ENCODE data around the gene ZFYVE28.

The ZFYVE28 gene

DNA sequence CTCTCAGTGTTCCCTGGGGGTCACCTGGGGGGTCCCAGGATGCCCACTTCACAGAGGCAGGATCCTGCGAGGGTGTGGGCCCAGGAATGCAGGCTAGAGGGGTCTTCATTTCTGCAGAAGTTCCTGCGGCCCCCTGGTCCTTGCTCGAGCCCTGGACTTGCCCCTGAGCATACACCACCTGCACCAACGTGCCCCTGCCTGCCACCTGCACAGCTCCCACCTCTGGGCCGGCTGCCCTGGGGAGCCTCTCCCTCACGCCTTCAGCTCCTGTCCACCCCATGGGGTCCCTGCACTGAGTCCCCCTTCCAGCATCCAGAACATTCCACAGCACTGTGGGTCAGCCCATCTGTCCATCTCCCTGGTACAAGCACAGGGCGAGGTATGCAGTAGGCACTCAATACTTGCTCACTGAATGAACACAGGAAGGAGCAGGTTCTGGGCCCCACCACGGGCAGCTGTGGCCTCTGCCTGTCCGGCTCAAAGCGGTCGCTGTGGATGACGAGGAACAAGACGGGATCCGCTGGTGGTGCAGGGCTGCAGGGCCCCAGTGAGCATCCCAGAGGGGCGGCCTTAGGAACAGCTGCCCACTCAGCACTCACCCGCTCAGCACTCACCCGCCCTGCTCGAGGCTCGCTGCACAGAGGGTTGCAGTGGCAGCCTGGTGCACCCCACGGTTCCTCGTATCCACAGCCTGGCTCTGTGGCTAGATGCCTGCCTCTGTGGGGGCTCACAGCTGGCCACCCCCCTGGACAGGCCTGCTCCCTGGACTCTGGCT is 86.1 kb downstream of the ZFYVE28 start:
- CTCF ChIA-PET, result interaction anchor here (0.9 kb wide), 1 partner anchor 30 kb away, joined by 3 read pairs; no protein-coding TSS in a partner anchor
- WGBS (ENCODE audit: insufficient coverage), result 94% methylated on average over 21 of the region's 21 CpGs
- POLR2A ChIA-PET, result interaction anchor here (0.6 to 2.5 kb wide), 3 partner anchors 47 to 180 kb away, joined by 3 to 11 read pairs (median 3); no protein-coding TSS in a partner anchor

DNA sequence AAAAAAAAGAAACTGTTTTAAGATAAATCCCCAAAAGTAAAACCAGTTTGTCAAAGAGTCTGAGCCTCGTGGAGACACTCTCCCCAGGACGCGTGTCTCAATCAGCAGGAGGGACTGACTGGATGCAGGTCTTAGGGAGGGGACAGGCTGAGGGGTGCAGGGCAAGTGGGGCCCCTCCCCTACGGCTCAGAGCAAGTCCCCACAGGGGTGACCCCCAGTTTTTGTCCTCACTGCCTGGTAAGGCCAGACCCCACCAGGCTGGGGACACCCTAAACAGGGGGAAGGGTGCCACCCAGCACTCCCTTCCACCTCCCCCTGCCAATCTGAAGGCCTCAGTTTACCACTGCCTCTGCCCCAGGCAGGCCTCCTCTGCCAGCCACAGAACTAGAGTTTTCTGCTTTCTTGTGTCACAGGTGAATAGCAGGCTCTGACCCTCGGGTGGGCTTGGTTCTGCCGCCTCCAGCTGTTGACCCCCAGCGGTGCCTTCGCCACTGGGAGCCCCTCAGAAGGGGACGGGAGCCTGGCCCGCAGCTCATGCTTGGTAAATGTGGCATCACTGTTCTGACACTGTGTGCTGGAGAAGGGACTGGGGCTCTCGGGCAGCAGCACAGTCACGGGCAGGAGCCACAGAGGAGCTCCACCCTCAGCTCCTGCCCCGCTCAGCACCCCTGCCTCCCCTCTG is 86.8 kb downstream of the ZFYVE28 start:
- H3K27ac ChIP-seq (ENCODE audit: insufficient read depth in 1 of 2, low read depth in 1 of 2, low read length in 2 of 2, poor library complexity in 1 of 2, severe bottlenecking in 2 of 2), result no peak overlapping the region
- 97% methylated on average over 12 of the region's 13 CpGs for WGBS (ENCODE audit: insufficient coverage)
- CTCF ChIA-PET, result interaction anchor here (0.9 kb wide), 1 partner anchor 29 kb away, joined by 3 read pairs; no protein-coding TSS in a partner anchor

More for the DNA sequence above, 86.1 kb downstream of the ZFYVE28 start:
- H3K27me3 ChIP-seq (replicated peaks in 2 of 5; ENCODE audit: control insufficient read depth in 4 of 5, insufficient read depth in 5 of 5, low read length in 4 of 5), result no peaks in the 10 kb centered on the region
- peaks cover 0 to 34% (median 16%) of the 10 kb centered on the region in 4 experiments for H3K4me1 ChIP-seq (ENCODE audit: control extremely low read depth in 1 of 4, control insufficient read depth in 4 of 4, insufficient read depth in 4 of 4, low read length in 3 of 4)
- no peak overlapping the region for H3K4me3 ChIP-seq (ENCODE audit: control insufficient read depth in 1 of 7, extremely low read depth in 1 of 7, insufficient read depth in 4 of 7, low read depth in 2 of 7, low read length in 6 of 7)
- no peak for DNase-seq
- peaks cover 0 to 13% (median under 1%) of the 10 kb centered on the region in 5 experiments for H3K9me3 ChIP-seq (ENCODE audit: control extremely low read depth in 1 of 5, control insufficient read depth in 4 of 5, insufficient read depth in 2 of 5, low read depth in 1 of 5, low read length in 4 of 5)
- H3K27ac ChIP-seq (ENCODE audit: insufficient read depth in 1 of 2, low read depth in 1 of 2, low read length in 2 of 2, poor library complexity in 1 of 2, severe bottlenecking in 2 of 2), result no peak overlapping the region
- H3K36me3 ChIP-seq (ENCODE audit: control insufficient read depth in 4 of 4, insufficient read depth in 4 of 4, low read length in 3 of 4), result no peaks in the 10 kb centered on the region

DNA sequence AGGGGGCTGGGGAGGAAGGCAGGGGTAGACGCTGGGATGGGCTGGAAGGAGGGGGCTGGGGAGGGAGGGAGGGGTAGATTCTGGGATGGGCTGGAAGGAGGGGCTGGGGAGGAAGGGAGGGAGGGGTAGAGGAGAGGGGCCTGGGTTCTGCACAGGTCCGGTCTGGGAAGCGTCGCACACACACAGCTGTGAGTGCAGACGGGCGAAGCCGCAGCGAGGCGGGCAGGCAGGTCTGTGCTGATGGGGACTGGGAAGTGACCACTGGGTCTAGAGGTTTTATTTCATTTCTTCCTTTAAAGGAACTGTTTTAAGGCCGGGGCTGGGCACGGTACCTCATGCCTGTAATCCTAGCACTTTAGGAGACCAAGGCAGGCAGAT is 87.4 kb downstream of the ZFYVE28 start:
- no peak overlapping the region for H3K4me3 ChIP-seq (ENCODE audit: control insufficient read depth in 1 of 7, extremely low read depth in 1 of 7, insufficient read depth in 4 of 7, low read depth in 2 of 7, low read length in 6 of 7)
- H3K36me3 ChIP-seq (ENCODE audit: control insufficient read depth in 4 of 4, insufficient read depth in 4 of 4, low read length in 3 of 4), result no peaks in the 10 kb centered on the region
- H3K9me3 ChIP-seq (ENCODE audit: control extremely low read depth in 1 of 5, control insufficient read depth in 4 of 5, insufficient read depth in 2 of 5, low read depth in 1 of 5, low read length in 4 of 5), result peaks cover 0 to 15% (median 3%) of the 10 kb centered on the region in 5 experiments
- ChIA-PET CTCF (no interaction called here), POLR2A (no interaction called here)
- H3K27ac ChIP-seq (ENCODE audit: insufficient read depth in 1 of 2, low read depth in 1 of 2, low read length in 2 of 2, poor library complexity in 1 of 2, severe bottlenecking in 2 of 2), result no peak overlapping the region
- no peak for DNase-seq
- H3K27me3 ChIP-seq (replicated peaks in 2 of 5; ENCODE audit: control insufficient read depth in 4 of 5, insufficient read depth in 5 of 5, low read length in 4 of 5), result no peaks in the 10 kb centered on the region
- 100% methylated on average over 8 of the region's 11 CpGs for WGBS (ENCODE audit: insufficient coverage)
- H3K4me1 ChIP-seq (ENCODE audit: control extremely low read depth in 1 of 4, control insufficient read depth in 4 of 4, insufficient read depth in 4 of 4, low read length in 3 of 4), result peaks cover 0 to 32% (median 16%) of the 10 kb centered on the region in 4 experiments

More for the DNA sequence above, 86.8 kb downstream of the ZFYVE28 start:
- H3K27me3 ChIP-seq (replicated peaks in 2 of 5; ENCODE audit: control insufficient read depth in 4 of 5, insufficient read depth in 5 of 5, low read length in 4 of 5), result no peaks in the 10 kb centered on the region
- DNase-seq, result no peak
- peaks cover 0 to 34% (median 16%) of the 10 kb centered on the region in 4 experiments for H3K4me1 ChIP-seq (ENCODE audit: control extremely low read depth in 1 of 4, control insufficient read depth in 4 of 4, insufficient read depth in 4 of 4, low read length in 3 of 4)
- H3K36me3 ChIP-seq (ENCODE audit: control insufficient read depth in 4 of 4, insufficient read depth in 4 of 4, low read length in 3 of 4), result no peaks in the 10 kb centered on the region
- POLR2A ChIA-PET, result interaction anchor here (1.0 to 2.5 kb wide), 2 partner anchors 46 to 50 kb away, joined by 3 to 11 read pairs; no protein-coding TSS in a partner anchor
- no peak overlapping the region for H3K4me3 ChIP-seq (ENCODE audit: control insufficient read depth in 1 of 7, extremely low read depth in 1 of 7, insufficient read depth in 4 of 7, low read depth in 2 of 7, low read length in 6 of 7)
- peaks cover 0 to 15% (median 3%) of the 10 kb centered on the region in 5 experiments for H3K9me3 ChIP-seq (ENCODE audit: control extremely low read depth in 1 of 5, control insufficient read depth in 4 of 5, insufficient read depth in 2 of 5, low read depth in 1 of 5, low read length in 4 of 5)

DNA sequence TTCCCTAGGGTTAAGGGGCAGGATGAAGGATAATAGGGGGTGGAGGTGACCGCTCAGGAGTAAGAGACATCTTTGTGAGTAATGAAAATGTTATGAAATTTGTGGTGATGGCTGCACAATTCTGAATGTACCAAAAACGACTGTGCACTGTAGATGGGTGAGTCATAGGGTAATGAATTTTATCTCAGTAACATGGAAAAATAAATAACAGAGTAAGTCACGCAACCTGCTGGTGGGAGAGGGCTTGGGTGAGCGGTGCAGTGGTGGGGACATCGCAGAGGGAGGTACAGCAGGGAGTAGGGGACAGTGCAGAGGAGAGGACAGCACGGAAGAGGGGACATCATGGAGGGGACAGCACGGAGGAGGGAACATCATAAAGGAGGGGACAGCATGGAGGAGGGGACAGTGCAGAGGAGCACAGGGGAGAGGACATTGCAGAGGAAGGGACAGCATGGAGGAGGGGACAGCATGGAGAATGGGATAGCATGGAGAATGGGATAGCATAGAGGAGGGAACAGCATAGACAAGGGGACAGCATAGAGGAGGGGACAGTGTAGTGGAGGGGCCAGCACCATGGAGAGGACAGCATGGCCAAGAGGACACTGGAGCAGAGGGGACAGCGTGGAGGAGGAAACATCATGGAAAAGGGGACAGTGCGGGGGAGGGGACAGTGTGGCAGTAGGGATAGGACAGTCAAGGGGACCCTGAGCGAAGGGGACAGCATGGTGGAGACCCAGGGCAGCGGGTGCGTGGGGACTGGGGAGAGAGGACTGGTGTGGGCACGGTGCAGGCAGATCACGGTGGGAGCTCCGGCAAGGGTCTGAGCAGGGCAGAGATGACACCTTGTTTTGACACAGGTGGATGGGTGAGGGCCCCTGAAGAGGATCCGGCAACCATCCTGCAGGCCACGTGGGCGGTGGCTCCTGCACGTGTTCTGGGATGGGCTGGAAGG is 88.1 kb downstream of the ZFYVE28 start:
- CTCF ChIA-PET, result no interaction called here
- peaks cover 0 to 15% (median 5%) of the 10 kb centered on the region in 5 experiments for H3K9me3 ChIP-seq (ENCODE audit: control extremely low read depth in 1 of 5, control insufficient read depth in 4 of 5, insufficient read depth in 2 of 5, low read depth in 1 of 5, low read length in 4 of 5)
- H3K27me3 ChIP-seq (replicated peaks in 2 of 5; ENCODE audit: control insufficient read depth in 4 of 5, insufficient read depth in 5 of 5, low read length in 4 of 5), result no peaks in the 10 kb centered on the region
- DNase-seq, result peak in 2 of 3 donors; percentile 27 to 32
- POLR2A ChIA-PET, result no interaction called here
- no peak overlapping the region for H3K27ac ChIP-seq (ENCODE audit: insufficient read depth in 1 of 2, low read depth in 1 of 2, low read length in 2 of 2, poor library complexity in 1 of 2, severe bottlenecking in 2 of 2)
- H3K4me3 ChIP-seq (ENCODE audit: control insufficient read depth in 1 of 7, extremely low read depth in 1 of 7, insufficient read depth in 4 of 7, low read depth in 2 of 7, low read length in 6 of 7), result no peak overlapping the region
- WGBS (ENCODE audit: insufficient coverage), result 94% methylated on average over 18 of the region's 19 CpGs
- H3K4me1 ChIP-seq (ENCODE audit: control extremely low read depth in 1 of 4, control insufficient read depth in 4 of 4, insufficient read depth in 4 of 4, low read length in 3 of 4), result peaks cover 0 to 25% (median 13%) of the 10 kb centered on the region in 4 experiments
- H3K36me3 ChIP-seq (ENCODE audit: control insufficient read depth in 4 of 4, insufficient read depth in 4 of 4, low read length in 3 of 4), result no peaks in the 10 kb centered on the region

DNA sequence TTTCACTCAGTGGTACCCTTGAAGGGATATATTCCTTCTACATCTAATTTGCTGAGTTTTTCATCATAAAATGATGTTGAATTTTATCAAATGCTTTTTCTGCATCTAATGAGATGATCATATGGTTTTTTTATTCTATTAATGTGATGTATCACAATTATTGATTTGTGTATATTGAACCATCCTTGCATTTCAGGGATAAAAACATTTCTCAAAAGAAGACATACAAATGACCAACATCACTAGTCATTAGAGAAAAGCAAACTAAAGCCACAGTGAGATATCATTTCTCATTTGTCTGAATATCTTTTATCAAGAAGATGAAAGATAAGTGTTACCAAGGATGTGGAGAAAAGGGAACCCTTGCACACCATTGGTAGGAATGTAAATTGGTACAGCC is 90.9 kb downstream of the ZFYVE28 start:
- Histone ChIP-seq H3K27me3 (replicated peaks in 2 of 5; ENCODE audit: control insufficient read depth in 4 of 5, insufficient read depth in 5 of 5, low read length in 4 of 5) (no peaks in the 10 kb centered on the region), H3K36me3 (ENCODE audit: control insufficient read depth in 4 of 4, insufficient read depth in 4 of 4, low read length in 3 of 4) (no peaks in the 10 kb centered on the region), H3K4me1 (ENCODE audit: control extremely low read depth in 1 of 4, control insufficient read depth in 4 of 4, insufficient read depth in 4 of 4, low read length in 3 of 4) (peaks cover 0 to under 1% (median 0%) of the 10 kb centered on the region in 4 experiments), H3K27ac (ENCODE audit: insufficient read depth in 1 of 2, low read depth in 1 of 2, low read length in 2 of 2, poor library complexity in 1 of 2, severe bottlenecking in 2 of 2) (no peak overlapping the region), H3K4me3 (ENCODE audit: control insufficient read depth in 1 of 7, extremely low read depth in 1 of 7, insufficient read depth in 4 of 7, low read depth in 2 of 7, low read length in 6 of 7) (no peak overlapping the region), H3K9me3 (ENCODE audit: control extremely low read depth in 1 of 5, control insufficient read depth in 4 of 5, insufficient read depth in 2 of 5, low read depth in 1 of 5, low read length in 4 of 5) (peaks cover 0 to 15% (median 5%) of the 10 kb centered on the region in 5 experiments)
- no peak for DNase-seq
- ChIA-PET CTCF (no interaction called here), POLR2A (no interaction called here)

DNA sequence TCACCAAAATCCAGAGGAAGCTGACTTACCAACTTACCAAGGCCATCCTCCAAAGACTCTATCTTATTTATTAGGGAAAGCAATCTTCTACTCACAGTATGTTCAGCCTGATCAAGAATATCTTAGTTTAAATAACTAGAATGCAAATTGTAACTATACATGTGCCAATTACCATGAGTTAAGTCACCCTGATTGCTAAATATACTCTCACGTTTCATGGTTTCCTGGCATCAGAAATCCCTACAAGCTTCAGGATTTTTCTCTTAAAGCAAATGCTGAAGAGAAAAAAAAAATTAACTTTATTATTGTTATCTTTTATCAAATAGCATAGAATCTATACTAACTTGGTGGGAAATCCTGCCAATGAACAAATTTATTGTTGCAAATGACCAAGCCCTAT is 93.6 kb downstream of the ZFYVE28 start:
- no peak overlapping the region for H3K4me3 ChIP-seq (ENCODE audit: control insufficient read depth in 1 of 7, extremely low read depth in 1 of 7, insufficient read depth in 4 of 7, low read depth in 2 of 7, low read length in 6 of 7)
- POLR2A ChIA-PET, result no interaction called here
- H3K27ac ChIP-seq (ENCODE audit: insufficient read depth in 1 of 2, low read depth in 1 of 2, low read length in 2 of 2, poor library complexity in 1 of 2, severe bottlenecking in 2 of 2), result no peak overlapping the region
- H3K36me3 ChIP-seq (ENCODE audit: control insufficient read depth in 4 of 4, insufficient read depth in 4 of 4, low read length in 3 of 4), result no peaks in the 10 kb centered on the region
- CTCF ChIA-PET, result interaction anchor here (1.4 kb wide), 1 partner anchor 17 kb away, joined by 3 read pairs; no protein-coding TSS in a partner anchor
- DNase-seq, result no peak
- no peaks in the 10 kb centered on the region for H3K27me3 ChIP-seq (replicated peaks in 2 of 5; ENCODE audit: control insufficient read depth in 4 of 5, insufficient read depth in 5 of 5, low read length in 4 of 5)
- H3K4me1 ChIP-seq (ENCODE audit: control extremely low read depth in 1 of 4, control insufficient read depth in 4 of 4, insufficient read depth in 4 of 4, low read length in 3 of 4), result no peaks in the 10 kb centered on the region
- WGBS (ENCODE audit: insufficient coverage), result no CpG with 5 or more reads among the region's 1 CpG
- H3K9me3 ChIP-seq (ENCODE audit: control extremely low read depth in 1 of 5, control insufficient read depth in 4 of 5, insufficient read depth in 2 of 5, low read depth in 1 of 5, low read length in 4 of 5), result peaks cover 0 to 15% (median 5%) of the 10 kb centered on the region in 5 experiments
